ELR (cell line): ENCODE measurements around the gene PLPP3.
A peak's percentile ranks its signal among the peaks of the same experiment; 100 is the strongest.

ENCODE experiments used
- DNase-seq: peaks from one replicate; pipeline ENCODE4 v3.0.0-alpha.2; 2015; ENCODE audit warnings: low read depth

The PLPP3 gene

GRCh38 chr1:56461158-56462127, 117.9 kb downstream of the PLPP3 start:
- no peak for DNase-seq

- DNase-seq = no peak
These were observed 120.1 kb downstream of the PLPP3 start for GRCh38 chr1:56459260-56459659.

DNA sequence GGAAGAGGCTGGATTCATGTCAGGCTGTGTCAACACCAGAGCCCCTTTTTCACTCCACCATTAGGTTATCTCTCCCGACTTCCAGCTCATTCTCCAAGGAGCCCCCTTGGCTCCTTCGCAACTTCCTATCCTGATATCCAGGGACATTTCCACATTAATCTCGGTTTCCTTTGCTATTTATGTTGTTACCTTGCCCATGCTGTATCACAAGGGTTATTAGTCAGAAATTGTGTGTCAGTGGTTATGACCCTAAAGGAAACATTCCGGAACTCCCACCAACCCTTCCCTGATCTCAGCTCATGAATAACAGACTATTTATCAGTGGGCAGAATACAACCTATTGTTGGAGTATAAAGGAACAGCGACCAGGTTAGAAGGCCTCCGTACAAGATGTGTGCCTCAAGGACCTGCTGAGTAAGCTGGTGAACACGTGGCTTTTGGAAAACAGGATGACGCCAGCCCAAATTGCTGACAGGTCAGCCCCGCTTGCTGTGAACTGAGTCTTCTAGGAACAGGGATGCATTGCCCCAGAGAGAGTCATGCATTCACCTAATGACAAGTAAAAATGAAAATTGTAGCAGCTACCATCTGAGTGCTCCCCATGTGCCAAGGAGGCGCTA, 121.5 kb downstream of the PLPP3 start:
- no peak for DNase-seq

DNA sequence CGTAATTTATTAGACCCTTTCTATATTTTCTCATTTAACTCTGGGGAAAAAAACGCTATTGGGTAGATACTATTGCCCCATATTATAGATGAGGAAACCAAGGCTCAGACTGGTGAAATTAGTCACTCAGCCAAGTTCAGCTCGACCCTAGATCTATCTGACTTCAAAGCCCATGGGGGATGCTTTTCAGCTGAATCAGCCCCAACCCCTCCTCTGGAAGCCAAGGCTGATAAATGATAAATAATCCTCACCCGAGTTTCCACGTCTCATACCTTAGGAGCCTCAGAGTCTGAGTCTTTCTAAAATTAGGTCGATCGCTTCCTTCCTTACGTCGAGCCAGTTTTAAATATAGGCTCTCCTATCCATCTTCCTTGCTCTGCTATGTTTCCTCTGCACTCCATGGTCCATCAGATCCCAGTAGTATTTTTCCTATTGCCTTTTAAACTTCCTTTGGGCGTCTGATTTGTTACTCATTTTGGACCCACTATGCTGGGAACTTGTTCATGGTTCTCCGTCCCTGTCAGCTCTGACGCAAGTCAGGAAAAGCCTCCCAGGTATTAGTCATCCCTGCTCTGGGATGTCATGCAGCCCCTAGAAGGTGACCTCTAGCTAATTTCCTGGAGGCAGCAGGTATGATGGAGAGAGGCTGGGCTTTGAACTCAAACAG, 122.8 kb downstream of the PLPP3 start:
- DNase-seq = peak; percentile 85

GRCh38 chr1:56453417-56454078, 125.8 kb downstream of the PLPP3 start:
- DNase-seq = no peak

DNA sequence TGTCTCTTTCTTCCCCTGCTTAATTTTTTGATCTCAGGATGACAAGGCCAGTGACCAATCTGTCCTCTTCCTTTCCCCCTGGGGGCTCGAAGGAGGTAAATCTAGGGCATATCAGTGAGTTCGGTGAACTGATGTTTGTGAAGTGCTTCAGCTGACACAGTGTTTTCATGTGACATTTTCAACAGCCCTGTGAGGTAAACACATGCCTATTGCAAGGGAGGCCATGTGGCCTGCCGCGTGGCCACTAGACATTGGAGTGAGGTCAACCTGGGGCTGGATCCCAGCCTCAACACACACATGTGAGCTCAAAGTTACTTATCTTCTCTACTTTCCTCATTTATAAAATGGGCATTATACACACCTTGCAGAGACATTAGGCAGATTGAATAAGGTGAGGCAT, 126.3 kb downstream of the PLPP3 start:
- DNase-seq = no peak

DNA sequence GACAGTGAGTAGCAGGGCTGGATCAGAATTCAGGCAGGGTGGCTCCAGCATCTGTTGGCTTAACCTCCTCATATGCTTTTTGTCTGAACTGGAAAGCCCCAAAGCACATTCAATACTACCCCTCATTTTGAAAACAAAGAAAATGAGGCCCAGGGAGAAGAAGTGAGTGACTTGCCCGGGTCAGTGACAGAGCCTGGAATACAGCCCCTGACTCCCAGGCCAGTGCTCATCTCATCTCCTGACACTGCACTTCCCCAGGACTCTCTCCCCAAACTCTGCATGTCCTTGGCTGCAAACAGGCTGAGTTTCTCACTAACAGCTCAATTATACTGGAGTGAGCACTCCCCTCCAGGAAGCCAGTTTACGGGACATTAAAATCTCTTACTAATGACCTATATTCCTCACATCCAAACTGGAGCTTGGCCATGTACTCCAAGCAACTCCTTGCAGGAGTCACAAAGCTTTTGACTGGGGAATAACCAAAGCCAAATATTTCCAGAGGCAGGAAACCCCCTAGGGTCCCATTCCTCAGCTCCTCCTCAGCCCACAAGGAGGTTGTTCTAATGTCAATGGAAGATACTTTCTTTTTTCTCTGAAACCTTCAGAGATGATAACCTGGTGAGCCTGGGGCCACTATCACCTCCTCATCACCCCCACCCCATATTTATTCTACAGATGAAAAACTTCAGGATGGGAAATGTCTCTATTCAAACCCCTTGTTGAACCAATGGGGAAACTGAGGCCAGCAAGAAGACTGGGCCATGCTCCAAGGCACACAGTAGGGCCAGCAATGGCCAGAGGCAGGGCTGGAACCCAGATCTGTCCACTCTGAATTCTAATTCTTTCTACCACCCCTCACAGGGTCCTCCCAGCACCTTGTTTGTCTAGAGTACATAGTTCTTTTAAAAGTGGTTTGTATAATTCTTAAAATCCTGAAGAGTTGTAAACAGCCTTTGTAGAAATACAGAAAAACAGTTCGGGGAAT, 127.0 kb downstream of the PLPP3 start:
- no peak for DNase-seq

- no peak for DNase-seq
These were observed 127.9 kb downstream of the PLPP3 start for GRCh38 chr1:56451491-56451890.

- no peak for DNase-seq
These were observed 129.2 kb downstream of the PLPP3 start for GRCh38 chr1:56450004-56450666.

GRCh38 chr1:56448529-56449300, 130.6 kb downstream of the PLPP3 start:
- DNase-seq = peak; percentile 71

DNA sequence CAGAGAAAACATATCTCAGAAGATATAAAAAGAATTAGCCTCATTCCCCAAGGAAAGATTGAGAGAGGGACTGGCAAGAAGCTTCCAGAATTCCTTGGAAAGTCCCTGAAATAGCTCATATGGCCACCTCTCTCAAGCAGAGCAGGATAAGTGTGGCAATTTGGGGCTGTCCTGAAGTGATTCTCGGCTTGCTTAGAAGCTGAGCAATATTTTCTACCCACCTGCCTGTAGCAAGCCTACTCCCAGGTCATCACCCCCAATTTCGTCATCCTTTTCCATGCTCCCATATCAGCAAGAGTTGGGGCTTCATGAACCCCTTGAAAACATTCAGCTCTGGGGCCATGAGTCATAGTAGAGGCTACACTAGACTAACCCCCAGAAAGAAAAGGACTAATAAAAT, 131.5 kb downstream of the PLPP3 start:
- no peak for DNase-seq

- no peak for DNase-seq
These were observed 132.7 kb downstream of the PLPP3 start for GRCh38 chr1:56446531-56447098.

DNA sequence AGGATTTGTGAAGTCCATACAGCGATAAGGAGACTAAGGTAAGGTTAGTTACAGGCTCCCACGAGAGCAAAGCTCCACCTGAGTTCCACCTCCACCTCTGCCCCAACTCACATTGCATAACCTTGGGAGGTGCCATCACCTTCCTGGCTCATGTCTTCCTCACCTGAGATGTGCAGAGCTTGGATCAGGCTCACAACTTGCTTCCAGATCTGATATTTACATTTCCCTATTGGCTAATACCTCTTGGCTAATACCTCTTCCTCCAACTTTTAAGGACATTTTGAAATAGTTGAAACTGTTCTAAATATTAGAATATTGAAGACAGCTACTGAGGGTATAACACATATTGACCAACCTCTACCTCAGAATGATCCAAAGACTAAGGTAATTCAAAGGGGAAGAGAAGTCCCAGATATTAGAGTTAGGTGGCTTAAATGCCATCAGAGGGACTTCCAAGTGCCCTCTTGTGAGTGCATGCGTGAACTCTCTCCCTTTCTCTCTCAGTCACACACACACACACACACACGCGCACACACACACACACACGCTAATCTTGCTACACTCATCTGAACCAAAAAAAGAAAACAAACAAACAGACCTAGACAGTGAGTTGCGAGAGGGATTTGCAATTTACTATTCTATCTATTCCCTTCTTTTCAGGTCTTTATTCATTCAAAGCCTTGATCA, 134.3 kb downstream of the PLPP3 start:
- no peak for DNase-seq
